GM18502 (cell line): ENCODE measurements around the gene LIPT1.
"Not testable (repeated sequence)": the region's sequence is repeated elsewhere in the genome, so short reads cannot be mapped to it uniquely, and the experiment has no call there.

ENCODE experiments used
- ATAC-seq: cut with Tn5 transposase; IDR thresholded peaks from one replicate; pipeline ENCODE4 v1.9.1; 2021; ENCODE audit warnings: mild to moderate bottlenecking; ENCODE audit not compliant: unreplicated experiment, poor library complexity

LIPT1 gene

GRCh38 chr2:99171377-99172140 lies 16.8 kb downstream of the LIPT1 start:
- no peak for ATAC-seq

GRCh38 chr2:99180755-99181623 lies 26.2 kb downstream of the LIPT1 start, which contains the start of the genes MITD1 and MRPL30:
MITD1 (minus strand) TSS chr2:99181058; CDS start chr2:99180981, 77 bp downstream.
MRPL30 (plus strand) TSS chr2:99181184; CDS start chr2:99186204, 5,020 bp downstream.
- peak; percentile 93 for ATAC-seq

- ATAC-seq: no peak
These were observed 26.8 kb downstream of the LIPT1 start for GRCh38 chr2:99181624-99182000.

DNA sequence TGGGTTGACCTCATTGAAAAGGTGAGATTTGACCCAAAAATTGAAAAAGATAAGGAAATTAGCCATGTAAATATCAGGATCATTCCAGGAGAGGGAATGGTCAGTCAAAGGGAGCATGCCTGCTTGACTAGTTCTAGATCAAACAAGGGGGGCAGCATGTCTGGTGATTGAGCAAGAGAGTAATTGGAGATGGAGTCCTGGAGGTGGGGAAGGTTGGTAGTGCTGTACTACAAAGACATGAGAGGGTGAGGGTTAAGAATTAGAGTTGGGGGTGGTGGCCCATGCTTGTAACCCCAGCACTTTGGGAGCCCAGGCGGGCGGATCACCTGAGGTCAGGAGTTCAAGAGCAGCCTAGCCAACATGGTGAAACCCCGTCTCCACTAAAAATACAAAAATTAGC lies 28.3 kb downstream of the LIPT1 start:
- no peak for ATAC-seq

GRCh38 chr2:99184811-99185210 lies 30.0 kb downstream of the LIPT1 start:
- ATAC-seq: no peak

DNA sequence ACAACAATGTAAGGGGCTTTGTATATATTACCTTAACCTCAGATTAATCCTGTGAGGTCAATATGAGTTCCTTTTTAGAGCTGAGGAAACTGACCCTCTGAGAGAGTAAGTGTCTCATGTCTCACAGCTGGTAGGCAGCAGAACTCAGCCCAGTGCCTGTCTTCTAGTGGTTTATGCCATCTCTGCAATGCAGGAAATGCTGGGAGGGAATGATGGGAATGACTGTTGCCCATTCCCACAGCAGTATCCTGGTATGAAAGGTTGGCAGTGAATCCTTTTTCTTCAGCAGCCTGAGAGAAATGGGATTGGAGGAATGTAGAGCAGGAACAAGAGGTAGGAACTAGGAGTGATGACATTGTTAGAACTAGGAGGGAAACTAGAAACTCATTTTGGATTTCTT lies 32.2 kb downstream of the LIPT1 start:
- ATAC-seq: no peak

DNA sequence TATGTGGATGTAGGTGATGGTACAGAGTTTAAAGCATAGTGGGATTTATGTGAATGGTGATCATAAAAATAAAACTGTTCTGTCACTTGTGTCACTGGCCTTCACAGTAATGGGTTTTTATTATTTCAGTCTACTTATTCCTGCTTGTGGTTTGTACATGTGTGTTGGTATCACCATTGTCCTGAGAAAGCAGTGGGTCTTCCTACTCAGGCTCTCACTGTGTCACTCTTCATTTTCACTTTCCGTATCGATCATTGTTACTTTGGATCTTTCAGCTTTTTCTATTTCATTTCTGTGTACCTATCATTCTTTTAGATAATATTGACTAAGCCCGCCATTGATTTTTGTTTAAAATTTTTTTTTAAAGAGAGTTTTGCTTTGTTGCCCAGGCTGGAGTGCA lies 33.6 kb downstream of the LIPT1 start:
- no peak for ATAC-seq

DNA sequence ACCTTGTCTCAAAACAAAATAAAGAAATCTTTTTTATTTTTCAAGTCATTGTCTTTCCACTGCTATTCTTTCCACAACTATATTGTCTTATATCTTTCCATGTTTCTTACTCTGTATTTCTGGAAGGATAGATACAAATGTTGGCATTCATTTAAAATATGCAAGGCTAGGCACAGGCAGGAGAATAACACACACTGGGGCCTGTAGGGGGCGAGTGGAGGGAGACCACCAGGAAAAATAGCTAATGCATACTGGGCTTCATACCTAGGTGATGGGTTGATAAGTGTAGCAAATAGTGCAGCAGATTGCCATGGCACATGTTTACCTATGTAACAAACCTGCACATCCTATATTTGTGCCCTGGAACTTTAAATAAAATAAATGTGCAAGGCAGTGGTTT lies 35.8 kb downstream of the LIPT1 start:
- ATAC-seq: no peak

DNA sequence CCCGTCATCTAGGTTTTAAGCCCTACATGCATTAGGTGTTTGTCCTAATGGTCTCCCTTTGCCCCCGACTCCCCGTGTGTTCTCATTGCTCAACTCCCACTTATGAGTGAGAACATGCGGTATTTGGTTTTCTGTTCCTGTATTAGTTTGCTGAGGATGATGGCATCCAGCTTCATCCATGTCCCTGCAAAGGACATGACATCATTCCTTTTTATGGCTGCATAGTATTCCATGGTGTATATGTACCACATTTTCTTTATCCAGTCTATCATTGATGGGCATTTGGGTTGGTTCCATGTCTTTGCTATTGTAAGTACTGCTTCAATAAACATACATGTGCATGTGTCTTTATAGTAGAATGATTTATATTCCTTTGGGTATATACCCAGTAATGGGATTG lies 37.6 kb downstream of the LIPT1 start:
- not testable (repeated sequence) for ATAC-seq

DNA sequence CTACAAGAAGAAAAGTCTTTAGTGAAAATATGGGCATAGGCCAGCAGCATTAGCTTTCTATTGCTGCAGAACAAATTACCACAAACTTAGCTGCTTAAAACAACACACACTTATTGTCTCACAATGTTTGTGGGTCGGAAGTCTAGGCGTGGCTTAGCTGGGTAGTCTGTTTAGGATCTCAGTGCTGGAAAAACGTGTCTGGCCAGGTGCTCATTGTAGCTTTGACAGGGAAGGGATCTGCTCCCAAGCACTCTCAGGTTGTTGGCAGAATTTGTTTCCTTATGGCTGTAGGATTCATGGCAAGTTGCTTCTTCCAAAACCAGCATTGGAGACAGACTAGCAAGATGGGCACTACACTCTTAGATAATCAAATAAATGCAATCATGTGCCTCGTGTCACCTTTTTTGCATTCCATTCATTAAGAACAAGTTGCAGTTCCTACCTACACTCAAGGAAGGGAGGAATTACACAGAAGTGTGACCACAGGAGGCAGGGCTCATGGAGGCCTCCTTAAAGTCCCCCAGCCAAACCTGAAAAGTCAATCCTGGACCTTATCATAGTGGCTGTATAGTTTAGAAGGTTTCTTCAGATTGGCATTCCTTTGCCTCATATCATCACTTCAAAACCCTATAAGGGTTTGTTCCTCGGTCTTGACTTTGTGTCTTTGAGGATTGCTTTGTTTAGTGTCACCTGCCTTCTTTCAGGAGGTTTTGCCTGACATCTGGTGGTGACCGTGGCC lies 43.5 kb downstream of the LIPT1 start:
- no peak for ATAC-seq

- no peak for ATAC-seq
These were observed 45.5 kb downstream of the LIPT1 start for GRCh38 chr2:99200076-99200800.

DNA sequence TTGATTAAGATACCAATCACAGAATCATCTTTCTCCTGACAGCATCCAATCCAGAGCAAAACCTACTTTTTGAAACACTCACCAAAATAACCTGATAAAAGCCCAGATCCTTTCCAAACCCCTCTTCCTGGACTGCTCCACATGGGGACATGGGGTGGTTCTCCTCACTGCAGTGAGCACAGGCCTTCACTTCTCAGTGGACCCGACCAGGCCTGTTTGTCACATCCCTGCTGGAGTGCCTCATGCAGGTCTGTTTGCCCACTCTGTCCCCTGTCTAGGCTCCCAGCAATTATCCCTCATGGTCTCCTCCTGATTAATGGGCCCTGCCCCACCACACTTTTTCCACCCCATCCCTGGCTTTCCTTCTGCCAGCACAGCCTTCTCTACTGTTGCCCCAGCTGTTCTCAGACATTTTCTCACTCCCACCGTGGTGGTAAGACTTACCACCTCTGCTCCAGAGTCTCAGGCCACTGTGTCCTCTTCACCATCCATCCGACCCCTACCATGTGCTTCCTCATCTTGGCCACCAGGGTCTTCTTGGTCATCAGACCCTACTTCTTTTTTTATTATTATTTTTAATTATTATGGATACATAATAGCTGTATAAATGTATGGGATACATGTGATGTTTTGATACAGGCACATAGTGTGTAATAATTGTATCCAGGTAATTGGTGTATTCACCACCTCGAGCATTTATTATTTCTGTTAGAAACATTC lies 47.4 kb downstream of the LIPT1 start:
- no peak for ATAC-seq

DNA sequence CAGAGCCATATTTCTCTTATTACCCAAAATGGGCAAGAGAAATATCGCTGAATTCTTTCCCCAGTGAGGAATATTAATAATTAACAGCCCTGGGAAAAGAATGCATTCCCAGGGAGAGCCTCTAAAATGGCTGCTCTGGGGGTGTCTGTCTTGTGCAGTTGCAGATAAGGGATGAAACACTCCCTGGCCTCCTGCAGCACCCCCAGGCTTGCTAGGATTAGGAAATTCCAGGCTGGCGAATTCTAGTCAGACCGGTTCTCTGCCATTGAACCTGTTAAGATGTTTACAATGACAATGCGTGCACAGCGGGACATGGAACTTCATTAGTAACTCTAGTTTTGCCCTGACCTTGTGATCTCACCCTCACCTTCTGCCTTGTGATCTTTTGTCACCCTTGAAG lies 50.7 kb downstream of the LIPT1 start:
- no peak for ATAC-seq
